Thyroid gland (tissue), 4 donors: ENCODE measurements around the gene AFF2.

ENCODE experiments used
- POLR2A ChIP-seq, 2 donors: fragments of 450-650 bp; IDR thresholded peaks; one replicate each; pipeline ENCODE4 v1.6.1; 2017; ENCODE audit warnings: antibody characterized with exemption in 2 of 2, mild to moderate bottlenecking in 2 of 2, moderate library complexity in 1 of 2
- TF ChIP-seq, protein P1 (sequence below), 6 experiments: fragments of 200-600 bp in 3 of 6; fragments of 450-650 bp in 3 of 6; sonication (generic) in 3 of 6; IDR thresholded peaks; one replicate each; pipeline ENCODE4 v1.5.1; 2016 to 2019; ENCODE audit warnings: antibody characterized with exemption in 6 of 6, mild to moderate bottlenecking in 2 of 6, inconsistent platforms in 1 of 6, moderate library complexity in 1 of 6

DNA sequence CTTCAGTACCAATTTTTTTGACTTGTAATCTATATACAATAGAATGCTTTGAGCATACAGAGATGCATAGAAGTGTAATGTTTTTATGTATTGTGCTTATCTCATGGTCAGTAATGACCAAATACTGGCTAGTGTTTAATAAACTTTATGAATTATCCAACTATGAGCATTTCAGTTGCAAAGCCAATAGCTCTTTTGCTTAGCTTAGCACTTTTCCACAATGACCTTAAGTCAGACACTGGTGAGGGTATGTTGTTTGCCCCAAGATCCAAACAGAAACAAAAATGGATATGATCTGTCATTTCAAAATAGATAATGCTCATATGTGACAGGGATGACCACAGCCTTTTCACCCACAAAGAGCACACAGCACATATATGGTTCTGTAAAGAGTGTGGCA is 393.0 kb downstream of the AFF2 start:
- TF ChIP-seq, protein P1, sequence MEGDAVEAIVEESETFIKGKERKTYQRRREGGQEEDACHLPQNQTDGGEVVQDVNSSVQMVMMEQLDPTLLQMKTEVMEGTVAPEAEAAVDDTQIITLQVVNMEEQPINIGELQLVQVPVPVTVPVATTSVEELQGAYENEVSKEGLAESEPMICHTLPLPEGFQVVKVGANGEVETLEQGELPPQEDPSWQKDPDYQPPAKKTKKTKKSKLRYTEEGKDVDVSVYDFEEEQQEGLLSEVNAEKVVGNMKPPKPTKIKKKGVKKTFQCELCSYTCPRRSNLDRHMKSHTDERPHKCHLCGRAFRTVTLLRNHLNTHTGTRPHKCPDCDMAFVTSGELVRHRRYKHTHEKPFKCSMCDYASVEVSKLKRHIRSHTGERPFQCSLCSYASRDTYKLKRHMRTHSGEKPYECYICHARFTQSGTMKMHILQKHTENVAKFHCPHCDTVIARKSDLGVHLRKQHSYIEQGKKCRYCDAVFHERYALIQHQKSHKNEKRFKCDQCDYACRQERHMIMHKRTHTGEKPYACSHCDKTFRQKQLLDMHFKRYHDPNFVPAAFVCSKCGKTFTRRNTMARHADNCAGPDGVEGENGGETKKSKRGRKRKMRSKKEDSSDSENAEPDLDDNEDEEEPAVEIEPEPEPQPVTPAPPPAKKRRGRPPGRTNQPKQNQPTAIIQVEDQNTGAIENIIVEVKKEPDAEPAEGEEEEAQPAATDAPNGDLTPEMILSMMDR (IDR thresholded peaks at IDR 0.05): no peak
- TF ChIP-seq POLR2A (IDR thresholded peaks at IDR 0.05): no peak
